ENCODE data around the gene KERA.

GRCh38 chr12:91009319-91009950 lies 48.4 kb downstream of the KERA start:
- TF ChIP-seq POLR2AphosphoS5 (IDR thresholded peaks at IDR 0.05; ENCODE audit: low read depth) (no peak), CTCF (IDR thresholded peaks at IDR 0.05; ENCODE audit: insufficient read depth, low read length) (no peak), GABPA (IDR thresholded peaks at IDR 0.05; ENCODE audit: low read depth) (no peak), REST (IDR thresholded peaks at IDR 0.05; ENCODE audit: insufficient replicate concordance, low read depth) (no peak), SPI1 (IDR thresholded peaks at IDR 0.05; ENCODE audit: borderline replicate concordance, low read depth) (no peak)
